ENCODE results near the gene ZNF654. TPM values are rescaled to one million over a fixed set of nuclear protein-coding genes. Genes with fewer than 3 reads are reported as not detected.
A peak's percentile ranks its signal among the peaks of the same experiment; 100 is the strongest.

Gene ZNF654
- total RNA-seq, 1 donor from 2014 or later = 11.2 TPM

DNA sequence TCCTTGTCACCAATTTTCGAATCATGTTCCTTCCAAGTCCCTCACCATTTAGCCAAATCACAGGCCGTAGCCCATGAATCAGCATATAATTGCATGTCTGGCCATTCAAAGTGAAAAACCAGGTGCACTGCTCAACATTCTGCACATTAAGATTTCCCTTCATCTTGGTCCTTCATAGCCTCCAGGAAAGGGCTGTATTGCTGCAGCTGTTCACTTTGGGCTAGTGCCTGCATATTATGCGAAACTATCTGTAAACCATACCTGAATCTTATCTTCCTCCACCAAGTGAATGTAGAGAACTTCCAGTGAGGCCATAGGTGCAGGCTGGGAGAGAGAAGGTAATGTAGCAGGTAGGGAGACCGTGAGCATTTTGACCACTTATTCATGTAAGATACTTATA lies 18.5 kb upstream of the ZNF654 start:
- H3K36me3 Mint-ChIP-seq (ENCODE audit: low read depth) = no peaks in the 10 kb centered on the region
- DNase-seq = no peak
- ATAC-seq (ENCODE audit: low read depth) = no peak
- no peaks in the 10 kb centered on the region for H3K27me3 Mint-ChIP-seq
- H3K27ac Mint-ChIP-seq = no peak overlapping the region
- ChIA-PET POLR2A (interaction anchor here (1.2 kb wide), 1 partner anchor 18 kb away, joined by 3 read pairs; no protein-coding TSS in a partner anchor), CTCF (no interaction called here)
- H3K9me3 Mint-ChIP-seq = no peaks in the 10 kb centered on the region
- H3K4me1 Mint-ChIP-seq = no peaks in the 10 kb centered on the region
- no peak overlapping the region for H3K4me3 Mint-ChIP-seq
- intact Hi-C loops (cut with micrococcal nuclease) = no loop called here
- TF ChIP-seq CTCF (IDR thresholded peaks at IDR 0.05) = no peak

DNA sequence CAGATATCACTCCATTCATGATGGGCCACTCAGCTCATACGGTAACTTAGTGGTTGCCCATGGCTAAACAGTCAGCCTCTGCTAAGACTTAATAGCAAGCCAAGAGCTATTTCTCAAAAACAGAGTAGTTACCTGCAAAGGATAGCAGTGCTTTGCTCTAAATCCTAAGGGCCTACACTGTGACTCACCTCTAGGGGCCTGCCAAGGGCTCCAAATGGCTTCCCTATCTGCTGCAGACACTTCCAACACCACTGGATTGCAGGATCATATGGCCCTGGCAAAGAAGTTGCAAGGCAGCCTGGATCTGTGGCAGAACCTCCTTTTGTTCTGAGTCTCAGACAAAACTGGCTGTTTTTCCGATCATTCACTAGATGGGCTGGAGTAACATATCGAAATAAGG lies 18.1 kb upstream of the ZNF654 start:
- intact Hi-C loops (cut with micrococcal nuclease) = no loop called here
- no peaks in the 10 kb centered on the region for H3K27me3 Mint-ChIP-seq
- POLR2A ChIA-PET = interaction anchor here (1.2 kb wide), 1 partner anchor 17 kb away, joined by 3 read pairs; no protein-coding TSS in a partner anchor
- ATAC-seq (ENCODE audit: low read depth) (no peak), DNase-seq (no peak)
- no peak overlapping the region for H3K4me3 Mint-ChIP-seq
- CTCF ChIA-PET = no interaction called here
- no peaks in the 10 kb centered on the region for H3K4me1 Mint-ChIP-seq
- H3K9me3 Mint-ChIP-seq = no peaks in the 10 kb centered on the region
- H3K27ac Mint-ChIP-seq = no peak overlapping the region
- no peaks in the 10 kb centered on the region for H3K36me3 Mint-ChIP-seq (ENCODE audit: low read depth)
- no peak for TF ChIP-seq CTCF (IDR thresholded peaks at IDR 0.05)

DNA sequence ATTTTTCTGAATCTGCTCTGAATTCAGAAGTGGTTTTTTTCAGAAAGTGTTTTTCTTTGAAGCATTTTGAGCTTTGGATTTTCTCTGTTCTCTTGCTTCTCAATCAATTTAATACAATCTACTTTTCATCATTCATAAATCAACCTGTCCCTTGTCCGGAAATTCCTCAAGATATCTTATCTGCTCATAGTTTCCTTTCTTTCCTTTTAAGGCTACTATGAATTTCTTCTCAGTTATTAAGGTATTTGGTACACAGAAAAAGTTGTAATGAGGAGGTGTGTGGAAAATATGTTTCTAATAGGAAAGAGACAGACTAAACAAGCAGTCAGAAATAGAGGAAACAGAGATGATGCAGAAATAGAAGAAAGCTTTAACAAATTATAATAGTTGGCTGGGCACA lies 14.6 kb upstream of the ZNF654 start:
- no peak for TF ChIP-seq CTCF (IDR thresholded peaks at IDR 0.05)
- no peaks in the 10 kb centered on the region for H3K9me3 Mint-ChIP-seq
- POLR2A ChIA-PET = no interaction called here
- H3K36me3 Mint-ChIP-seq (ENCODE audit: low read depth) = no peaks in the 10 kb centered on the region
- H3K27me3 Mint-ChIP-seq = no peaks in the 10 kb centered on the region
- H3K27ac Mint-ChIP-seq = no peak overlapping the region
- CTCF ChIA-PET = no interaction called here
- no peak for DNase-seq
- no peaks in the 10 kb centered on the region for H3K4me1 Mint-ChIP-seq
- H3K4me3 Mint-ChIP-seq = no peak overlapping the region
- ATAC-seq (ENCODE audit: low read depth) = no peak
- intact Hi-C loops (cut with micrococcal nuclease) = no loop called here

- no peak overlapping the region for H3K27ac Mint-ChIP-seq
- no peaks in the 10 kb centered on the region for H3K36me3 Mint-ChIP-seq (ENCODE audit: low read depth)
- POLR2A ChIA-PET = interaction anchor here (2.2 kb wide), 1 partner anchor 12 kb away, joined by 9 read pairs; the partner anchor contains the start of genes CGGBP1 and ZNF654
- H3K4me3 Mint-ChIP-seq = no peak overlapping the region
- CTCF ChIA-PET = no interaction called here
- DNase-seq (no peak), ATAC-seq (ENCODE audit: low read depth) (no peak)
- H3K4me1 Mint-ChIP-seq = no peaks in the 10 kb centered on the region
- no peak for TF ChIP-seq CTCF (IDR thresholded peaks at IDR 0.05)
- no peaks in the 10 kb centered on the region for H3K27me3 Mint-ChIP-seq
- intact Hi-C loops (cut with micrococcal nuclease) = no loop called here
- no peaks in the 10 kb centered on the region for H3K9me3 Mint-ChIP-seq
Observed at GRCh38 chr3:88046766-88047165, 12.3 kb upstream of the ZNF654 start.

GRCh38 chr3:88057630-88058305 lies 1.3 kb upstream of the ZNF654 start:
- POLR2A ChIA-PET = interaction anchor here (0.8 to 2.8 kb wide), 11 partner anchors 10 to 831 kb away, joined by 3 to 81 read pairs (median 7); partner anchors contain the start of genes C3orf38 and CHMP2B
- peak overlapping the region; percentile 97 for H3K4me3 Mint-ChIP-seq
- peak overlapping the region; percentile 87 for H3K27ac Mint-ChIP-seq
- peaks cover 41% of the 10 kb centered on the region for H3K36me3 Mint-ChIP-seq (ENCODE audit: low read depth)
- H3K9me3 Mint-ChIP-seq = no peaks in the 10 kb centered on the region
- DNase-seq = no peak
- no peaks in the 10 kb centered on the region for H3K27me3 Mint-ChIP-seq
- H3K4me1 Mint-ChIP-seq = peaks cover 54% of the 10 kb centered on the region
- TF ChIP-seq CTCF (IDR thresholded peaks at IDR 0.05) = no peak
- CTCF ChIA-PET = interaction anchor here (0.7 to 1.9 kb wide), 2 partner anchors 25 to 55 kb away, joined by 3 to 8 read pairs; no protein-coding TSS in a partner anchor
- intact Hi-C loops (cut with micrococcal nuclease) = loop anchor here (2.0 kb wide), 1 partner anchor 61 kb away; no protein-coding TSS in a partner anchor
- no peak for ATAC-seq (ENCODE audit: low read depth)
